Suppressor macrophage treated with lipopolysaccharide for 4 hours (primary cell): ENCODE measurements around the gene OR6S1.

Experiments used
- DNase-seq: peaks from one replicate; pipeline ENCODE4 v3.0.0-alpha.2; 2020

OR6S1 gene

GRCh38 chr14:20641591-20641990, at the start of gene OR6S1:
OR6S1 (minus strand) TSS chr14:20641691; CDS start chr14:20641691, 0 bp downstream.
- no peak for DNase-seq

GRCh38 chr14:20690848-20691640, 49.6 kb upstream of the OR6S1 start:
- DNase-seq, result peak; percentile 82

- no peak for DNase-seq
Measured at GRCh38 chr14:20688167-20688839, 46.8 kb upstream of the OR6S1 start, which contains the start of gene ANG. ANG (plus strand) TSS chr14:20688764; CDS start chr14:20693565, 4,801 bp downstream.

- no peak for DNase-seq
Measured at GRCh38 chr14:20687362-20688166, 46.1 kb upstream of the OR6S1 start.

- no peak for DNase-seq
Measured at GRCh38 chr14:20686386-20687143, 45.1 kb upstream of the OR6S1 start.

GRCh38 chr14:20684662-20685456, 43.4 kb upstream of the OR6S1 start:
- DNase-seq, result no peak

GRCh38 chr14:20683891-20684661, 42.6 kb upstream of the OR6S1 start, which contains the start of gene RNASE4:
RNASE4 (plus strand) TSS chr14:20684560; CDS start chr14:20699372, 14,812 bp downstream.
- peak; percentile 81 for DNase-seq

GRCh38 chr14:20683125-20683890, 41.8 kb upstream of the OR6S1 start:
- peak; percentile 83 for DNase-seq

- peak; percentile 85 for DNase-seq
Measured at GRCh38 chr14:20682435-20683124, 41.1 kb upstream of the OR6S1 start.

GRCh38 chr14:20682127-20682434, 40.6 kb upstream of the OR6S1 start:
- DNase-seq, result no peak

- DNase-seq, result peak; percentile 88
Measured at GRCh38 chr14:20681348-20682126, 40.0 kb upstream of the OR6S1 start.

- DNase-seq, result no peak
Measured at GRCh38 chr14:20680843-20681347, 39.4 kb upstream of the OR6S1 start.

GRCh38 chr14:20680363-20680762, 38.9 kb upstream of the OR6S1 start:
- DNase-seq, result no peak

- peak; percentile 35 for DNase-seq
Measured at GRCh38 chr14:20679907-20680306, 38.4 kb upstream of the OR6S1 start.

- no peak for DNase-seq
Measured at GRCh38 chr14:20676072-20676471, 34.6 kb upstream of the OR6S1 start.

GRCh38 chr14:20675669-20676068, 34.2 kb upstream of the OR6S1 start:
- DNase-seq, result no peak

GRCh38 chr14:20671597-20672283, 30.2 kb upstream of the OR6S1 start:
- no peak for DNase-seq

- no peak for DNase-seq
Measured at GRCh38 chr14:20668969-20669368, 27.5 kb upstream of the OR6S1 start.
